Keratinocyte (primary cell): ENCODE data around the gene PRICKLE3.

ENCODE experiments used
- EZH2 ChIP-seq: IDR thresholded peaks from one replicate; pipeline ENCODE4 v1.6.1; 2012; ENCODE audit warnings: inconsistent platforms, mild to moderate bottlenecking, low read length, moderate library complexity
- TF ChIP-seq, protein P1 (sequence below), 3 experiments: IDR thresholded peaks in 1 of 3; conservative IDR thresholded peaks in 1 of 3; optimal IDR thresholded peaks in 1 of 3; 2 replicates in 2 of 3; 3 replicates in 1 of 3; pipeline versions ENCODE3 to v1.5.1; 2011; ENCODE audit warnings: low read length in 3 of 3, mild to moderate bottlenecking in 3 of 3, moderate library complexity in 2 of 3, control low read depth in 1 of 3, inconsistent platforms in 1 of 3; ENCODE audit not compliant: insufficient read depth in 2 of 3; ENCODE audit errors: extremely low read depth in 1 of 3

DNA sequence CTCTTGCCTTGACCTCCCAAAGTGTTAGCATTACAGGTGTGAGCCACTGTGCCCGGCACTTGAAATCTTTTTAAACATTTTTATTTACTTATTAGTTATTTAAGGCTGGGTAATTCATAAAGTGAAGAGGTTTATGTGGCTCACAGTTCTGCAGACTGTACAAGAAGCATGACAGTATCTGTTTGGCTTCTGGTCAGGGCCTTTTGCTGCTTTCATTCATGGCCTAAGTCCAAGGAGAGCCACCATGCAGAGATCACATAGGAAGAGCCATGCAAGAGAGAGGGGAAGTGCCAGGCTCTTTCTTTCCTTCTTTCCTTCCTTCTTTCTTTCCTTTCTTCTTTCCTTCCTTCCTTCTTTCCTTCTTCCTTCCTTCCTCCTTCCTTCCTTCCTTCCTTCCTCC lies 52.4 kb downstream of the PRICKLE3 start:
- TF ChIP-seq, protein P1, sequence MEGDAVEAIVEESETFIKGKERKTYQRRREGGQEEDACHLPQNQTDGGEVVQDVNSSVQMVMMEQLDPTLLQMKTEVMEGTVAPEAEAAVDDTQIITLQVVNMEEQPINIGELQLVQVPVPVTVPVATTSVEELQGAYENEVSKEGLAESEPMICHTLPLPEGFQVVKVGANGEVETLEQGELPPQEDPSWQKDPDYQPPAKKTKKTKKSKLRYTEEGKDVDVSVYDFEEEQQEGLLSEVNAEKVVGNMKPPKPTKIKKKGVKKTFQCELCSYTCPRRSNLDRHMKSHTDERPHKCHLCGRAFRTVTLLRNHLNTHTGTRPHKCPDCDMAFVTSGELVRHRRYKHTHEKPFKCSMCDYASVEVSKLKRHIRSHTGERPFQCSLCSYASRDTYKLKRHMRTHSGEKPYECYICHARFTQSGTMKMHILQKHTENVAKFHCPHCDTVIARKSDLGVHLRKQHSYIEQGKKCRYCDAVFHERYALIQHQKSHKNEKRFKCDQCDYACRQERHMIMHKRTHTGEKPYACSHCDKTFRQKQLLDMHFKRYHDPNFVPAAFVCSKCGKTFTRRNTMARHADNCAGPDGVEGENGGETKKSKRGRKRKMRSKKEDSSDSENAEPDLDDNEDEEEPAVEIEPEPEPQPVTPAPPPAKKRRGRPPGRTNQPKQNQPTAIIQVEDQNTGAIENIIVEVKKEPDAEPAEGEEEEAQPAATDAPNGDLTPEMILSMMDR (optimal IDR thresholded peaks at IDR 0.05 in 1 of 3, IDR thresholded peaks at IDR 0.05 in 1 of 3, conservative IDR thresholded peaks at IDR 0.05 in 1 of 3; ENCODE audit: extremely low read depth in 1 of 3, insufficient read depth in 2 of 3, low read length in 3 of 3), result no peak
- no peak for TF ChIP-seq EZH2
